GM18499 (cell line): ENCODE measurements around the gene ANKRD17.
A peak's percentile ranks its signal among the peaks of the same experiment; 100 is the strongest.

Source experiments
- ATAC-seq: cut with Tn5 transposase; IDR thresholded peaks from one replicate; pipeline ENCODE4 v1.9.1; 2021; ENCODE audit warnings: moderate number of reproducible peaks; ENCODE audit not compliant: insufficient read depth, unreplicated experiment

The ANKRD17 gene

DNA sequence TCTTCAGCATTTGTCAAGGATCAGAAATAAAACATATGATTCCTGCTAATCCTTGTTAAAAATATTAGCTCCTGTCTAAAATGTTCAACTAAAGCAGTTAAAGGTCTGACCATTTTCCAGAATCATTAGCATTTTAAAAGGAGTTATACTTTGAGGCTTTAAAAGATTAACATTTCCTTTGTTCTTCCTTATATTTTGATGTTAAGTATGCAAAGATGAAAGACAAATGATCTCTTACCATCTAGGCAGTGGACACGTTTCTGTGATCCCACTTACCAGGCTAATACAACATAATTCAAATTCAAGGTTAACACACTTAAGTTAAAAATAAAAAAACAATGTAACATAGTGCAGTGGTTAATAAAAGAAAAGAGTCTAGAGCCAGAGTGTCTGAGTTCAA, 127.3 kb downstream of the ANKRD17 start:
- no peak for ATAC-seq

GRCh38 chr4:73129319-73129718, 129.3 kb downstream of the ANKRD17 start:
- ATAC-seq, result no peak

DNA sequence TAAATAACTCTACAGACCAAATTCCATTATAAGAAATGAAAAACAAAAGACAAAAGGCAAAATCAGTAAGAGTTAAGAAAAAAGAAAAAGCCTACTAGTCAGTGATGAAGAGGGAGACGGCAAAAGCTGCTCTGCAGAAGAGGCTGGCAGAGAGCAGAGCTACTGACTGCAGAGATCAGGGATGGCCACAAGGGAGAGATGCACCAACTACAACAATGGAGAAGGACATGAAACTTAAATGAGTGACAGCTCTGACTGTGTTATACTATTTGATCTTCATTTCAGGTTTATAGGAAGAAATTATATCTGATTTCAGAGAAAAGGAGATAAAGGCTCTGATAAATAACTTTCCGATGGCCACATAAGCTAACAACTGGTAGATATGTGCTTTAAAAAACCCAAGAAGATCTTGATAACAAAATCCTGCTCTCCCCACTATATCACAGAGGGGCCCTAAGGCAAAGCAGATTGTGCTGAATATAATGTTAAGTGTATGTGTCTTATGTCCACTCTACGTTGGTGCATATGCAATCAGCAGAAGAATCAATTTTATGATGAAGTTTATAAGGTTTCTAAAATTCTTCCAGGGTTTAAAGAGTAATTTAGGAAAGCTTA, 130.7 kb downstream of the ANKRD17 start:
- no peak for ATAC-seq

- no peak for ATAC-seq
Measured at GRCh38 chr4:73109493-73109892, 149.1 kb downstream of the ANKRD17 start.

- no peak for ATAC-seq
Measured at GRCh38 chr4:73104695-73105094, 153.9 kb downstream of the ANKRD17 start.

DNA sequence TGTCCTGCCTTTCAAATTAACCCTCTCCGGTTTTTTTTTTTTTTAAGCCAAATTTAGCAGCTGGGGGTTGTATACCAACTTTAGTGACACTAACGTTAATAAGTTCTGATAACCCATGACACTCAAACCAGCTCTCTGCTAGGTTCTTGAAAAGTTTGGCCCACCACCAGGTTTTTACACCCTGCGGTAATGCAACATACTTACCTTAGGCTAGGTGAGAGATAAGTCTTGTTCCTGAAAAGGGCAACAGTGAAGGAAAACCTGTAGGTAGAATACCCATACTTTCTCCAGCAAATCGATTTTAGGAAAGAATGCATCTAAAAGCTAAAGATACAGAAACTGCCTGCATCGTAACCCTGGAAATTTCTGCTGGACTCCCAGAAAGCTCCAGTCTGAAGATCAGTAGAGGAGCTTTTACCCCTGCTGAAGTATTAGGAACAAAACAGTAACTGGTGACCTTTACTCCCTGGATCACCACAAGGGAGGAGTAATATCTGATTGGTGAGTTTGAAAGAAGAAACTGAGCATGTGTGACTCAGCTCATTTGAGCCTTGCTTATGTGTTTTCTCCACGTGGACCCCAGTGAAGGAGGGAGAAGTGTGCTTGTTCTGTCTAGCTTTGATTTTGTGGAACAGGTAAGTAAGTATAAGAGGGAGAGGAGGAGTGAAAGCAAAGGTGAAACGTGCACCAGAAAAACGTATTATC, 154.6 kb downstream of the ANKRD17 start:
- ATAC-seq, result no peak

DNA sequence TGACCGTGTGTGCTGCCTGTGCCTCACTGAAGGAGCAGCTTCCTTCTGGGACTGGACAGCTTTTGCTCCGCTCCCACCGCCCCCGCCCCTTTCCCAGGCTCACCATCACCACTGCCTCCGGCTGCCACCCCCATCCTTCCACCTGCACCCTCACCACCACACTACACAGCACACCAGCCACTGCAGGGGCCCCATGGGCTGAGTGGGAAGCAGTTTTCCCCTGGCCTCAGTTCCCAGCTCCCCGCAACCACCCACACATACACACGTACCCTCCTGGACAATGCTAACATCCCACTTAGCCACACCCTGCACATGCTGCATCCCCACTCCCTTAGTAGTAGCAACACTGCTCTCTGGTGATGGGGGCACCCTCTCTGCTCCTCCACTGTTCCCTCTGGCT, 159.5 kb downstream of the ANKRD17 start:
- ATAC-seq, result no peak

- ATAC-seq, result no peak
Measured at GRCh38 chr4:73098713-73099112, 159.9 kb downstream of the ANKRD17 start.

DNA sequence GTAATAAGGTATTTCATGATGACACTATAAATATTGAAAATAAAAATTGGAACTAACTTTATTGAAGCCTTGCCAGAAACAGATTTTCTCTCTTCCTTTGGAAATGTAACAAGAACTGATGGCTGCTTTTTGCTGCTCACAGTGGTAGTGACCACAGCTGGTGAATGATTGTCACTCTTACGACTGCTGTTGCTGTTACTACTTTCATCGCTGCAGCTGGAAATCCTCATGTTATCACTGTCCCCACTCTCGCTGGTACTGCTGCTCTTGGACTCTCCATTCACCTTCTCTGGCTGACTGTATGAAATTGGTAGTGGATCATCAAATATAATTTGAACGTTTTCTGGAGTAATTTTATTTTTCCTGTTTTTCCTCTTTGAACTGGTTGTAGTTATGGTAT, 160.6 kb downstream of the ANKRD17 start:
- no peak for ATAC-seq

DNA sequence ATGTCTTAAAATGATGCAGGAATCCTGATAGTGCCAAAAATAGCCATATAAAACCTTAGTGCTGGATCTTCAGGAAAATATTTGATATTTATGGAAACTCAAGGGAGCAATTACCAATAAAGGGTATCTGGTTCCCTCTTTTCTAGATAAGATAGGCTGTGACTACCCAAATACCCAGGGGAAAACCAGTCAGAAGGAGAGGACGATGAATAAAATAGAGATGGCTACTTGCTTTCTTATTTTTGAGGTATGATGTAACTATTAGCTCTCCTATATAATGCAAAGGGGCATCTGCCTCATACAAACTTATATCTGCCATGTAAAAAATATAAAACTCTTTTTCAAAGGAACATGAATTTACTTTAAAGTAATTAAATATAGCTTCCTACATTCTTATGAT, 165.7 kb downstream of the ANKRD17 start:
- no peak for ATAC-seq

DNA sequence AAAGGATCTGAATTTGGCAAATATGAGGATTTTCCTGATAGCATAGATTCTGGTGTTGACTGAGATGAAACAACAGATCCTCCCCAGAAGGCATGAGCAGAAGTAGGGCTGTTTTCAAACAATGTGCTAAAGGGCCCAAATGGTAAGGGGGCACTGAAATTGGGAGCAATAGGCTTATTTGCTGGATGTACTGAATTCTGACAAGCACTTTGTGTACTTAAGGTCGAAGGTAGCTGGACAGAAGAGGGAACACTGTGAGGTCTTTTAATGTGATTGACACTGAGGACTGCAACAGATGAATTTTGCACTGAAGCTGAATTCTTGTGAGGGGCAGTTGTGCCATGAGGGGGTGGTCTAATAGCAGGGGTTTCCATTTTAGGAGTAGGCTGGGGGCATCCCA, 167.9 kb downstream of the ANKRD17 start:
- ATAC-seq, result no peak

DNA sequence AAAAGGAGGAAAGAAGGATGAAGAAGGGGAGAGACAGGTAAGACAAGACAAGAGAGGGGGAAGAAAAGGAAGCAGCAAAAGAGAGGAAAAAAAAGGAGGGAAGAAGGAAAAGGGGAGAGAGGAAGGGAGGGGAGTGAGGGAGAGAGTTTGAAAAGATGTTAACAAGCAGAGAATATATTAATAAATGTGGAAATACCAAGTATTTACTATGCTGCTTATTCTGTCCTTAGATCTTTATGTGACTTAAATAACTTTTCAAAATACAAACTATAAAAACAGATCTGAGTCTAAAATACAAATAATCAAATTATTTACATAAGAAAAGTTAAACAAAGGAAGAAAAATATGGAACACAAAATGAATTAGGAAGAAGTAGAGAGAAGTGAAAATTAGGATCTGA, 170.7 kb downstream of the ANKRD17 start:
- ATAC-seq, result no peak

GRCh38 chr4:73086095-73086868, 172.3 kb downstream of the ANKRD17 start:
- ATAC-seq, result no peak

- no peak for ATAC-seq
Measured at GRCh38 chr4:73080789-73081188, 177.8 kb downstream of the ANKRD17 start.

DNA sequence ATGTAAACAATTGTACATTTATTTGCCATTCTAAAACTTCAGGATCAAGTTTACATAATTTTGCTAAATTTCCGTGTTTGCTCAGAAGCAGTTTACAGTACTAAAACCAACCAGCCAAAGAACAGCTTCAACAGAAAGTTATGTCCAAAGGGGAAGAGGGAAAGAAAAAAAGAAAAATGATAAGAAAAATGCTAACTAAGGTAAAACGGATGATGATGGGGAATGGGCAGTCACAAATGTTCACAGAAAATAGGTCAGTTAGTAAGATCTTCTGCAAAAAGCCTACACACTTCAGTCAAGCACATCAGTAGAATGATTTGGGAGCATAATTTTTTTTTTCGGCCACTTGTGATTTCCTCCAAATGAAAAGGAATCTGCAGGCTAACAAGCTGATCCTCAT, 182.8 kb downstream of the ANKRD17 start:
- ATAC-seq, result no peak

DNA sequence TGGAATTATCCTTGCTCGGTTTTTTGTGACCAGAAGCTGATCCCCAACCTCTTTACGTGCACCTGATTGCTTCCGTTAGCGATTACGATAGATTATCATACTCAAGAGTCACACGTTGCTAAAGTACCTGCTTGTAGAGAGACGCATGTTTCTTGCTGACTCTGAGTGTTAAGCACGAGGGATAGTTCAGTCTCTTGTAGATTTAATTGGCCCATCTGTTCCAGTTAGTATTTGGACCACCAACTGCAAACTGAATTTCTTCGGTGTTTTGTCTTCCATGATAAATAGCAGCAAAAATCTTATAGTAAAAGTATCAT, 188.6 kb downstream of the ANKRD17 start:
- ATAC-seq, result peak; percentile 9

- peak; percentile 83 for ATAC-seq
Measured at GRCh38 chr4:73069338-73070073, 189.1 kb downstream of the ANKRD17 start, which contains the start of gene COX18. Gene COX18 (minus strand): TSS chr4:73069716. CDS start chr4:73069649, 67 bp downstream.

GRCh38 chr4:73068491-73069337, 189.9 kb downstream of the ANKRD17 start:
- ATAC-seq, result peak; percentile 1

GRCh38 chr4:73067971-73068394, 190.6 kb downstream of the ANKRD17 start:
- no peak for ATAC-seq

DNA sequence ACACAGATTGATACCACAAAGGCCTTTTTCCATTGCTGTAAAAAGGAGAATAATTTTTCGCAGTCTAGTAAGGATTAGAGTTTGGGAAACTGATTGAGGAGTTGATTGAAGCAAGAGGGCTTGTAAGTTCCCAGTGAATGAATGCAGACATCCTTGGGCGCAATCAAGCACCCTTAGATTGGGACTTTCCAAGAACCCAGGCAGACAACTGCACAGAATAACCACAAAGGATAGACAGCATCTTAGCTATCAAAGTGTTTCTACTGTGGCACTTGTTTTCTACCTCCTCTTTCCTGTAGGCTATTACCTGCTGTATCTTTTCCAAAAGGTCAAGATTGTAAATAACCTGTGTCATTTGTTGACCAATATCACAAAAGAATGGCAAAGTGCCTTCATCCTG, 191.7 kb downstream of the ANKRD17 start:
- ATAC-seq, result no peak
